ENCODE data around the gene SFXN4. TPM values are rescaled to one million over a fixed set of nuclear protein-coding genes. Genes with fewer than 3 reads are reported as not detected.

The SFXN4 gene
- total and polyA plus RNA-seq, 2 experiments from 2014 or later, result 18.6 to 22.3 TPM

- TF ChIP-seq, protein P1, sequence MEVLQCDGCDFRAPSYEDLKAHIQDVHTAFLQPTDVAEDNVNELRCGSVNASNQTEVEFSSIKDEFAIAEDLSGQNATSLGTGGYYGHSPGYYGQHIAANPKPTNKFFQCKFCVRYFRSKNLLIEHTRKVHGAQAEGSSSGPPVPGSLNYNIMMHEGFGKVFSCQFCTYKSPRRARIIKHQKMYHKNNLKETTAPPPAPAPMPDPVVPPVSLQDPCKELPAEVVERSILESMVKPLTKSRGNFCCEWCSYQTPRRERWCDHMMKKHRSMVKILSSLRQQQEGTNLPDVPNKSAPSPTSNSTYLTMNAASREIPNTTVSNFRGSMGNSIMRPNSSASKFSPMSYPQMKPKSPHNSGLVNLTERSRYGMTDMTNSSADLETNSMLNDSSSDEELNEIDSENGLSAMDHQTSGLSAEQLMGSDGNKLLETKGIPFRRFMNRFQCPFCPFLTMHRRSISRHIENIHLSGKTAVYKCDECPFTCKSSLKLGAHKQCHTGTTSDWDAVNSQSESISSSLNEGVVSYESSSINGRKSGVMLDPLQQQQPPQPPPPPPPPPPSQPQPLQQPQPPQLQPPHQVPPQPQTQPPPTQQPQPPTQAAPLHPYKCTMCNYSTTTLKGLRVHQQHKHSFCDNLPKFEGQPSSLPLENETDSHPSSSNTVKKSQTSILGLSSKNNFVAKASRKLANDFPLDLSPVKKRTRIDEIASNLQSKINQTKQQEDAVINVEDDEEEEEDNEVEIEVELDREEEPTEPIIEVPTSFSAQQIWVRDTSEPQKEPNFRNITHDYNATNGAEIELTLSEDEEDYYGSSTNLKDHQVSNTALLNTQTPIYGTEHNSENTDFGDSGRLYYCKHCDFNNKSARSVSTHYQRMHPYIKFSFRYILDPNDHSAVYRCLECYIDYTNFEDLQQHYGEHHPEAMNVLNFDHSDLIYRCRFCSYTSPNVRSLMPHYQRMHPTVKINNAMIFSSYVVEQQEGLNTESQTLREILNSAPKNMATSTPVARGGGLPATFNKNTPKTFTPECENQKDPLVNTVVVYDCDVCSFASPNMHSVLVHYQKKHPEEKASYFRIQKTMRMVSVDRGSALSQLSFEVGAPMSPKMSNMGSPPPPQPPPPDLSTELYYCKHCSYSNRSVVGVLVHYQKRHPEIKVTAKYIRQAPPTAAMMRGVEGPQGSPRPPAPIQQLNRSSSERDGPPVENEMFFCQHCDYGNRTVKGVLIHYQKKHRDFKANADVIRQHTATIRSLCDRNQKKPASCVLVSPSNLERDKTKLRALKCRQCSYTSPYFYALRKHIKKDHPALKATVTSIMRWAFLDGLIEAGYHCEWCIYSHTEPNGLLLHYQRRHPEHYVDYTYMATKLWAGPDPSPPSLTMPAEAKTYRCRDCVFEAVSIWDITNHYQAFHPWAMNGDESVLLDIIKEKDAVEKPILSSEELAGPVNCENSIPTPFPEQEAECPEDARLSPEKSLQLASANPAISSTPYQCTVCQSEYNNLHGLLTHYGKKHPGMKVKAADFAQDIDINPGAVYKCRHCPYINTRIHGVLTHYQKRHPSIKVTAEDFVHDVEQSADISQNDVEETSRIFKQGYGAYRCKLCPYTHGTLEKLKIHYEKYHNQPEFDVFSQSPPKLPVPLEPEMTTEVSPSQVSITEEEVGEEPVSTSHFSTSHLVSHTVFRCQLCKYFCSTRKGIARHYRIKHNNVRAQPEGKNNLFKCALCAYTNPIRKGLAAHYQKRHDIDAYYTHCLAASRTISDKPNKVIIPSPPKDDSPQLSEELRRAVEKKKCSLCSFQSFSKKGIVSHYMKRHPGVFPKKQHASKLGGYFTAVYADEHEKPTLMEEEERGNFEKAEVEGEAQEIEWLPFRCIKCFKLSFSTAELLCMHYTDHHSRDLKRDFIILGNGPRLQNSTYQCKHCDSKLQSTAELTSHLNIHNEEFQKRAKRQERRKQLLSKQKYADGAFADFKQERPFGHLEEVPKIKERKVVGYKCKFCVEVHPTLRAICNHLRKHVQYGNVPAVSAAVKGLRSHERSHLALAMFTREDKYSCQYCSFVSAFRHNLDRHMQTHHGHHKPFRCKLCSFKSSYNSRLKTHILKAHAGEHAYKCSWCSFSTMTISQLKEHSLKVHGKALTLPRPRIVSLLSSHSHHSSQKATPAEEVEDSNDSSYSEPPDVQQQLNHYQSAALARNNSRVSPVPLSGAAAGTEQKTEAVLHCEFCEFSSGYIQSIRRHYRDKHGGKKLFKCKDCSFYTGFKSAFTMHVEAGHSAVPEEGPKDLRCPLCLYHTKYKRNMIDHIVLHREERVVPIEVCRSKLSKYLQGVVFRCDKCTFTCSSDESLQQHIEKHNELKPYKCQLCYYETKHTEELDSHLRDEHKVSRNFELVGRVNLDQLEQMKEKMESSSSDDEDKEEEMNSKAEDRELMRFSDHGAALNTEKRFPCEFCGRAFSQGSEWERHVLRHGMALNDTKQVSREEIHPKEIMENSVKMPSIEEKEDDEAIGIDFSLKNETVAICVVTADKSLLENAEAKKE (CRISPR knock-in tag; IDR thresholded peaks at IDR 0.05), result no peak
- TF ChIP-seq, protein P2, sequence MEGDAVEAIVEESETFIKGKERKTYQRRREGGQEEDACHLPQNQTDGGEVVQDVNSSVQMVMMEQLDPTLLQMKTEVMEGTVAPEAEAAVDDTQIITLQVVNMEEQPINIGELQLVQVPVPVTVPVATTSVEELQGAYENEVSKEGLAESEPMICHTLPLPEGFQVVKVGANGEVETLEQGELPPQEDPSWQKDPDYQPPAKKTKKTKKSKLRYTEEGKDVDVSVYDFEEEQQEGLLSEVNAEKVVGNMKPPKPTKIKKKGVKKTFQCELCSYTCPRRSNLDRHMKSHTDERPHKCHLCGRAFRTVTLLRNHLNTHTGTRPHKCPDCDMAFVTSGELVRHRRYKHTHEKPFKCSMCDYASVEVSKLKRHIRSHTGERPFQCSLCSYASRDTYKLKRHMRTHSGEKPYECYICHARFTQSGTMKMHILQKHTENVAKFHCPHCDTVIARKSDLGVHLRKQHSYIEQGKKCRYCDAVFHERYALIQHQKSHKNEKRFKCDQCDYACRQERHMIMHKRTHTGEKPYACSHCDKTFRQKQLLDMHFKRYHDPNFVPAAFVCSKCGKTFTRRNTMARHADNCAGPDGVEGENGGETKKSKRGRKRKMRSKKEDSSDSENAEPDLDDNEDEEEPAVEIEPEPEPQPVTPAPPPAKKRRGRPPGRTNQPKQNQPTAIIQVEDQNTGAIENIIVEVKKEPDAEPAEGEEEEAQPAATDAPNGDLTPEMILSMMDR (conservative IDR thresholded peaks at IDR 0.05; ENCODE audit: low read depth in 2 of 2), result no peak
- TF ChIP-seq, protein P3, sequence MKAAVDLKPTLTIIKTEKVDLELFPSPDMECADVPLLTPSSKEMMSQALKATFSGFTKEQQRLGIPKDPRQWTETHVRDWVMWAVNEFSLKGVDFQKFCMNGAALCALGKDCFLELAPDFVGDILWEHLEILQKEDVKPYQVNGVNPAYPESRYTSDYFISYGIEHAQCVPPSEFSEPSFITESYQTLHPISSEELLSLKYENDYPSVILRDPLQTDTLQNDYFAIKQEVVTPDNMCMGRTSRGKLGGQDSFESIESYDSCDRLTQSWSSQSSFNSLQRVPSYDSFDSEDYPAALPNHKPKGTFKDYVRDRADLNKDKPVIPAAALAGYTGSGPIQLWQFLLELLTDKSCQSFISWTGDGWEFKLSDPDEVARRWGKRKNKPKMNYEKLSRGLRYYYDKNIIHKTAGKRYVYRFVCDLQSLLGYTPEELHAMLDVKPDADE (IDR thresholded peaks at IDR 0.05), result no peak
- no peak for TF ChIP-seq REST (IDR thresholded peaks at IDR 0.05; ENCODE audit: unreplicated experiment)
- TF ChIP-seq EZH2phosphoT487 (IDR thresholded peaks at IDR 0.05; ENCODE audit: unreplicated experiment), result no peak
- no peak for TF ChIP-seq CREB1 (CRISPR knock-in tag; IDR thresholded peaks at IDR 0.05; ENCODE audit: low read depth)
- TF ChIP-seq NANOG (IDR thresholded peaks at IDR 0.05; ENCODE audit: borderline replicate concordance), result no peak
- no peak for TF ChIP-seq STAT1 (IDR thresholded peaks at IDR 0.05; ENCODE audit: unreplicated experiment)
- TF ChIP-seq ZNF331 (CRISPR knock-in tag; IDR thresholded peaks at IDR 0.05; ENCODE audit: low read depth), result no peak
These were observed 32.8 kb downstream of the SFXN4 start (continued) for GRCh38 chr10:119132521-119133345.
